Right lobe of liver (tissue), 6 donors: Measurements from ENCODE around the gene ZC3HAV1. TPM values are rescaled to one million over a fixed set of nuclear protein-coding genes. Genes with fewer than 3 reads are reported as not detected.

ENCODE experiments used
- ATAC-seq, 4 donors: fragments of 200-7000 bp; cut with Tn5 transposase; one replicate each; pipeline ENCODE4 v1.9.1; 2020; ENCODE audit warnings: mild to moderate bottlenecking in 4 of 4, moderate library complexity in 4 of 4
- DNase-seq, 3 donors: peaks; one replicate each; pipeline ENCODE4 v3.0.0-alpha.2; 2020
- H3K27ac ChIP-seq, 3 donors: fragments of 200-600 bp; one replicate each; pipeline ENCODE4 v1.8.0; 2022
- H3K27me3 ChIP-seq, 2 donors: fragments of 200-600 bp; one replicate each; pipeline ENCODE4 v1.8.0; 2022
- H3K36me3 ChIP-seq, 4 donors: fragments of 200-600 bp; sonication (generic) in 1 of 4; one replicate each; pipeline versions ENCODE4 v1.5.1 to v1.8.0; 2017 to 2022; ENCODE audit warnings: control low read depth in 1 of 4
- H3K4me1 ChIP-seq, 4 donors: fragments of 200-600 bp; sonication (generic) in 1 of 4; one replicate each; pipeline versions ENCODE4 v1.5.1 to v1.8.0; 2017 to 2022; ENCODE audit warnings: control low read depth in 1 of 4
- H3K4me3 ChIP-seq, 3 donors: fragments of 200-600 bp; one replicate each; pipeline ENCODE4 v1.8.0; 2022
- H3K9me3 ChIP-seq, 4 donors: fragments of 200-600 bp; sonication (generic) in 1 of 4; one replicate each; pipeline versions ENCODE4 v1.5.1 to v1.8.0; 2017 to 2022; ENCODE audit warnings: control low read depth in 1 of 4
- CTCF ChIP-seq, 4 donors: fragments of 200-600 bp in 3 of 4; fragments of 450-650 bp in 1 of 4; IDR thresholded peaks; one replicate each; pipeline versions ENCODE4 v1.5.1 to v1.8.0; 2016 to 2022; ENCODE audit warnings: antibody characterized with exemption in 4 of 4, mild to moderate bottlenecking in 2 of 4
- POLR2A ChIP-seq: fragments of 450-650 bp; IDR thresholded peaks from one replicate; pipeline ENCODE4 v1.6.1; 2017; ENCODE audit warnings: antibody characterized with exemption, mild to moderate bottlenecking
- WGBS: methylation state at CpG from one replicate; pipeline ENCODE4 v1.1.6; 2018; ENCODE audit warnings: low coverage, low lambda C conversion rate; ENCODE audit not compliant: insufficient coverage; ENCODE audit errors: missing lambda C conversion rate; 5-methylcytosine and 5-hydroxymethylcytosine counted together
- intact Hi-C, 2 donors: fragments of 100-400 bp; cut with DNase I; formaldehyde crosslinking; loops; one replicate each; pipeline versions ENCODE4 v1.11.2 to v1.14.1; 2022
- total RNA-seq, 6 experiments: library from RNA; depleted of rRNA in 2 of 6; stranded (reverse); fragments of >200 nt in 2 of 6; fragmentation: NEBNext Ultra II Directional in 3 of 6; extraction: Animal tissue kit (Norgen Biotek cat#: 25700) in 3 of 6; gene quantifications; one replicate each; pipeline versions ENCODE4 v1.1.0 to v1.2.4, GENCODE V29; 2016 to 2023
- donor health status: DM: no; HTN: yes; CAD: no.
- donor health status: DM: no; HTN: no; CAD: no.
- donor health status: DM: no; HTN: no; CAD: no.
- donor health status: DM: no; HTN: yes; CAD: no.
- donor health status: DM: no; HTN: yes; CAD: no.

Gene ZC3HAV1
- total RNA-seq, 6 experiments from 2014 or later, result 12.3 to 20.6 (median 17.7) TPM

GRCh38 chr7:139114585-139114984 is 5.1 kb upstream of the ZC3HAV1 start:
- 77% methylated on average over 4 of the region's 5 CpGs for WGBS
- H3K27ac ChIP-seq, result no peak overlapping the region
- no peaks in the 10 kb centered on the region for H3K9me3 ChIP-seq
- no peaks in the 10 kb centered on the region for H3K36me3 ChIP-seq
- no peak for DNase-seq
- H3K4me3 ChIP-seq, result no peak overlapping the region
- ATAC-seq, result no peak
- H3K4me1 ChIP-seq, result no peaks in the 10 kb centered on the region
- intact Hi-C loops, result no loop called here
- no peaks in the 10 kb centered on the region for H3K27me3 ChIP-seq
- TF ChIP-seq CTCF (IDR thresholded peaks at IDR 0.05) (no peak), POLR2A (no peak)

- intact Hi-C loops, result no loop called here
- no peaks in the 10 kb centered on the region for H3K27me3 ChIP-seq
- no peak overlapping the region for H3K27ac ChIP-seq
- H3K9me3 ChIP-seq, result no peaks in the 10 kb centered on the region
- no CpG with 5 or more reads among the region's 3 CpGs for WGBS
- H3K36me3 ChIP-seq, result no peaks in the 10 kb centered on the region
- TF ChIP-seq CTCF (IDR thresholded peaks at IDR 0.05) (no peak), POLR2A (no peak)
- ATAC-seq, result no peak
- H3K4me3 ChIP-seq, result no peak overlapping the region
- no peak for DNase-seq
- no peaks in the 10 kb centered on the region for H3K4me1 ChIP-seq
Observed at GRCh38 chr7:139114018-139114417, 4.5 kb upstream of the ZC3HAV1 start.

GRCh38 chr7:139112741-139113250 is 3.3 kb upstream of the ZC3HAV1 start:
- Histone ChIP-seq H3K36me3 (no peaks in the 10 kb centered on the region), H3K4me3 (no peak overlapping the region), H3K9me3 (no peaks in the 10 kb centered on the region), H3K27me3 (no peaks in the 10 kb centered on the region), H3K4me1 (peaks cover 0 to 3% (median 0%) of the 10 kb centered on the region in 4 donors), H3K27ac (no peak overlapping the region)
- intact Hi-C loops, result no loop called here
- 14% methylated on average over 1 of the region's 2 CpGs for WGBS
- DNase-seq, result no peak
- no peak for ATAC-seq
- TF ChIP-seq CTCF (IDR thresholded peaks at IDR 0.05) (no peak), POLR2A (no peak)

GRCh38 chr7:139112316-139112715 is 2.8 kb upstream of the ZC3HAV1 start:
- Histone ChIP-seq H3K27me3 (no peaks in the 10 kb centered on the region), H3K27ac (no peak overlapping the region), H3K36me3 (no peaks in the 10 kb centered on the region), H3K9me3 (no peaks in the 10 kb centered on the region), H3K4me3 (no peak overlapping the region), H3K4me1 (peaks cover 0 to 8% (median 0%) of the 10 kb centered on the region in 4 donors)
- DNase-seq (no peak), ATAC-seq (no peak)
- intact Hi-C loops, result no loop called here
- TF ChIP-seq CTCF (IDR thresholded peaks at IDR 0.05) (no peak), POLR2A (no peak)
- WGBS, result no CpG with 5 or more reads among the region's 3 CpGs

GRCh38 chr7:139111811-139112301 is 2.3 kb upstream of the ZC3HAV1 start:
- Histone ChIP-seq H3K4me3 (no peak overlapping the region), H3K36me3 (no peaks in the 10 kb centered on the region), H3K27ac (no peak overlapping the region), H3K27me3 (no peaks in the 10 kb centered on the region), H3K9me3 (no peaks in the 10 kb centered on the region), H3K4me1 (peaks cover 0 to 13% (median 0%) of the 10 kb centered on the region in 4 donors)
- TF ChIP-seq CTCF (IDR thresholded peaks at IDR 0.05) (no peak), POLR2A (no peak)
- intact Hi-C loops, result no loop called here
- 86% methylated on average over 4 of the region's 4 CpGs for WGBS
- ATAC-seq, result no peak
- DNase-seq, result no peak
